HG02623 (cell line): ENCODE measurements around the gene RDH13.
"Not testable (repeated sequence)": the region's sequence is repeated elsewhere in the genome, so short reads cannot be mapped to it uniquely, and the experiment has no call there.

Source experiments
- ATAC-seq: cut with Tn5 transposase; IDR thresholded peaks from one replicate; pipeline ENCODE4 v1.9.1; 2021; ENCODE audit warnings: moderate library complexity; ENCODE audit not compliant: unreplicated experiment

The RDH13 gene

DNA sequence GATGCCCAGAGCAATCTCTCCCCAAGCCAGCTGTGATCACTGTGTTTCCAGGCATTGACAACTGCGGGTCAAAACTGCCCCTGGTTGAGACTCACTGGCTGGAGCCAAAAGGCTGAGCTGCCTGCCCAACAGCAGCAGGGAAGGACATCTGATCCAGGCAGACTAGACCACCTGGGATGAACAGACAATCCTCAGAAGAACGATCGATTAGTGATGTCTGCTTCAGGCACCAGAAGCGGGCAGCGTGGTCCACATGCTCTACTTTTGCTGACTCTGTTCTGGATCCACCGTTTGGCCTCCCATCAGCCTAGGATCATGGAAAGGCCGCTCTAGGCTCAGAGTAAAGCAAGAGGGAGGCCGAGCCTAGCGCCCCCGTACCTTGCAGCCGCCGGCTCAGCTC, 15.0 kb downstream of the RDH13 start:
- no peak for ATAC-seq

DNA sequence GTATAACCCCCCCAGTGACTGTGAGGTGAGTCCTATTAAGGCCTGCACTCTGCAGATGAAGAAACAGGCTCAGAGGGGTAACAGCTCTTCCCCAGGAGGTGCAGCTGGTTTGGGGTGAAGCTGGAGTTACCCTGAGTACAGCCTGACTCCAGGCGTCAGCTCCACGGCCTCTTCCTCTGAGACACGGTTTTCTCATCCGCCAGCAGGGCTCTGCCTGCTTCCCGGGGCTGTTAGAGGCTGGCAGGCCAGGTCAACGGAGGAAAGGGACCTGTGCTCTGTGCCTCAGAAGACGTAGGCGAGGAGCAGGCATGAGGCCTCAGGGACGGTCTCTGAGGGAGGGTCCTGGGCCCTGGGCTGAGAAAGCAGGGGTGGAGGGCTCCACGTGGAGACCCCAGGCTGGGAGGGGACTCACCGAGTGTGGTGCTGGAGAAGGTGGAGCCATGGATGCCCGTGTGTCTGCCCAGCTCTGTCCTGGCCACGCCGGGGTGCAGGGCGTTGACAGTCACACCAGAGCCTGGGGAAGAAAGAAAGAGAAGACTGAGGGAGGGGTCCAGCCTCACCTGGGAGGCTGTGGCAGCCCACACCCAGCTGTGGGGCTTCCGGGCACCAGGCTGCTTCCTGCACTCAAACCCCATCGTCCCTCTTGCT, 15.8 kb downstream of the RDH13 start:
- ATAC-seq, result no peak

DNA sequence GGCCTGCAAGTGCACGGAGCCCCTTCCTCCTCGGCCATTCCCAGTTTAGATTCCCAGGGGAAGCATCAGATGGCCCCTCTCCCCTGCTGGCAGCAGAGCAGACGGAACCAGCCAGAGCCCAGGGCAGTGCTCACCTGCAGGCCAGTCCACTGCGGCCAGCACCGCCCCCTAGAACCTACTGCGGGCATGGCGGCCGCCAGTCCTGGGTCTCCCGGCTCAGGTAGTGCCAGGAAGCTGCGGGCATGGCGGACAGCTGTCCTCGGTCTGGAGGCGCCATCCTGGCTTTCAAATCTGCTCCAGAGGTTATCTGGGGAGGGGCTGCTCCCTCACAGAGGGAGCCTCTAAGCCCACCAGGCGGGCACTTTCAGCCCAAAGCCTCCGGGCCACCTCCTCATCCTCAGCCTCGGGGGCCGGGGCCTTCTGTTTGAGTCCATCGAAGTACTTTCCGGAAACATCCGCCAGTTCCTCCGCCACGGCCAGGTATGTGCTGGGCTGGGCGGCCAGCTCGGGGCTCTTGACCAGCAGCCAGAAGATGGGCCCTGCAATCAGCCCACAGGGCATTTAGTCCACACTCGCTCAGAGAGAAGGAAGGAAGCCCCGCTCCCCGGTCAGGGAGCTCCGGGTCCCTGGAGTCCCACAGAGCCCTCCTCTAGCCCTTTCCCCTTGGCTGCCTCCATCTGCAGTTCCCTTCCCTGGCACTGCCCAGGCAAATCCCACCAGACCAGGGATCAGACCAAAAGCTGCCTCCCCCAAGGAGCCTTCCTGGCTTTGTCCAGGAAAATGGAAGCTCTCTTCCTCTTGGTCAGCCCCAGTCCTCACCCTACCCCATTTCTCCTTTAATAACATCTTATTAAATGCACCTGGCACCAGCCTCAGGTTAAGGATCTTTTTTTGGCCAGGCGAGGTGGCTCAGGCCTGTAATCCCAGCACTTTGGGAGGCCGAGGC, 17.9 kb downstream of the RDH13 start:
- ATAC-seq, result no peak

DNA sequence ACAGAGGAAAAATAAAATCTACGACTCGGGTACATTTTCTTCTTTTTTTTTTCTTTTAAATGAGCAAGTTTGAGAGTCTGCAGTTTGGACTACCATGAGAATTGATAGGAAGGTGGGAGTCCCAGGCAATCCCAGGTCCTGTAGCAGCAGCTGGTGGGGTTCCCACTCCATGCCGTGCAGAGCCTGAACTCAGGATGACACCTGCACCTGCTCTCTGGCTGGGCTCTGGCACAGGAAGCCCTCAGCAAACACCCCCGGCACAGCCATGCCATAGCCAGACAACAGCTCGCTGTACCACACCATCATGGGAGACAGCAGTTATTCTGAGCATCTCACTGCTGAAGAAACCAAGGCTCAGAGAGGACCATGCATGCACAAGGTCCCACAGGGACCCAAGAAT, 18.7 kb downstream of the RDH13 start:
- no peak for ATAC-seq

DNA sequence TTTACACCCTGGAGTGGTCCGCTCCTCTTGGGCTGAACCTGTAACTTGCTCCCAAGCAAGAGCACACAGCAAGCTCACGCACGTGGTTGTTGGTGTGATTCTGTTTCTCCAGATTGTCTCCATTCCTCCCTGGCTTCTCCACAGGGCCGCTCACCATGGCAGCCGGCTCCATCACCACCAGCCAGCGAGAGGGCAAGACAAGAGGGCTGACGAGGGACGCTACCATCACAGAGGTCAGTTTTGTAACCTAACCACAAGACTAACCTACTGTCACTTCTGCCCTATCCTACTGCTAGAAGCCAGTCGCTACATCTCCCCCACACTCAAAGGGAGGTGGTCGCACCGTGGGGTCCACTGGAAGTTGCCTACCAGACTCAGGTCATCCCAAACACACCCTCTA, 20.3 kb downstream of the RDH13 start:
- ATAC-seq, result no peak

DNA sequence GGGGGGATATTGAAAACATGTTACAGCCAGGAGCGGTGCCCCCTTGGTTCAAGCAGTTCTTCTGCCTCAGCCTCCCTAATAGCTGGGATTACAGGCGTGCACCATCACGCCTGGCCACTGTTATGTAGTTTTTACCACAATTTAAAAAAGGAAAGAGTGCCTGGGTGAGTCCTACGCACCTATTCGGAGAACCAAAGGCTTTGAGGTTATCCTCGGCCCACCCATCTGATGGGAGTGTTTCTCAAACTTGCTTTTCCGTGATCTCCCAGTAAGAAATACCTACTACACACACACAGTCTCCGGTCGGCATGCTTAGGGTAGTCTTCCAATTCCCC, 20.6 kb downstream of the RDH13 start:
- no peak for ATAC-seq

DNA sequence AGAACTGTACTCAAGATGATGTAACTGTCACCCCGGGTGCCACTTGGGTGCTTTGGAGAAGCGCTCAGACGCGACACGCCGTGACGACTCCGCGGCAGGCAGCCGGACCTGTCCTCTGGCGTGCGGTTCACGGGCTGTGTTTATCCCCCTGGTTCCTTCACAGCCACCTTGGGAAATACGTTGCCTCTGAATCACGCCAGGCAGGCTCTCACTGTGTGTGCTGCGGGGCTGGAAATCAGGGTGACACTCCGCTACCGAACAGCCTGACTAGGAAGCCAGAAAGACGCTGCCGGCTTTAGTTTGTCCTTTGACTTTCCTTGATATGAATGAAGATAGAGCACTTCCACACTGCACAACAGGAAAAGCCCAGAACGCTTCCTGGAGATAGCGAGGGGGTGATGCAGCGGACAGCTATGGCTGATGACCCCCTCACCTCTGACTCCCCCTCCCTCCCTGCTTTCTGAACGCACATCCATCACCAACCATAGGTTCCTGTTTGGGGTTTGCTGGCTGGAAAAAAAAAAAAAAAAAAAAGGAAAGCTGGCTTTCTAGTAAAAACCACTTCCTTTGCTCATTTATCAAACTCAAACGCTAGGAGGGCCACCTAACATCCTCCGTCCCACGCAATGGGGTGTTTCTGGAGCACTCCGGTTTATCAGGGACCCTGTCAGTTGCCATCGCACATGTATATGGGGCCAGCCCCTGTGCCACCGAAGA, 21.2 kb downstream of the RDH13 start:
- ATAC-seq, result no peak

DNA sequence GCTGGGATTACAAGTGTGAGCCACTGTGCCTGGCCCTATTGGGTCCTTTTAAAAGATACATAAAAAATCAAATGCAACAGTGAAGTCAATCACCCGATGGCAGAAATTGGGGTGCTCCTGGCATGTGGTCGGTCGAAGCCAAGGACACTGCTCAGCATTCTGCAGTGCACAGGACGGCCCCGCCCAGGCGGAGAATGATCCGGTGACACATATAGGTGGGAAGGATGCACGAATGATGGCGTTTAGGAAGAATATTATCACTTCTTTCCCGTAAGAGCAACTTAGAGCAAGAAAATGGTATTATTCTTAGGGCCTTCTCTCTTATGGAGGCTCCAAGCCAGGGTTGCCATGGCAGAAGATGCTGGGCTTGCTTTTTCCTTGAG, 21.7 kb downstream of the RDH13 start:
- no peak for ATAC-seq

DNA sequence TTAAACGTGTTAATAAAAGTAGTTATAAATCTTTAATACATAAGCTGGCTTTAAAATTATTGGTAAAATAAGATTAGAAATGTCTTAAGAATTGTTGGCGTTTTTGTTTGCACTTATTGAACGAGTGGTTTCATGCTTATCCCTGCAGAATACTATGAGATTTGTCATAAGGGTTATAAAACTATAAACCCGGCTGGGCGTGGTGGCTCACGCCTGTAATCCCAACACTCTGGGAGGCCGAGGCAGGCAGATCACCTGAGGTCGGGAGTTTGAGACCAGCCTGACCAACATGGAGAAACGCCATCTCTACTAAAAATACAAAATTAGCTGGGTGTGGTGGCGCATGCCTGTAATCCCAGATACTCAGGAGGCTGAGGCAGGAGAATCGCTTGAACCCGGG, 22.3 kb downstream of the RDH13 start:
- ATAC-seq, result not testable (repeated sequence)

DNA sequence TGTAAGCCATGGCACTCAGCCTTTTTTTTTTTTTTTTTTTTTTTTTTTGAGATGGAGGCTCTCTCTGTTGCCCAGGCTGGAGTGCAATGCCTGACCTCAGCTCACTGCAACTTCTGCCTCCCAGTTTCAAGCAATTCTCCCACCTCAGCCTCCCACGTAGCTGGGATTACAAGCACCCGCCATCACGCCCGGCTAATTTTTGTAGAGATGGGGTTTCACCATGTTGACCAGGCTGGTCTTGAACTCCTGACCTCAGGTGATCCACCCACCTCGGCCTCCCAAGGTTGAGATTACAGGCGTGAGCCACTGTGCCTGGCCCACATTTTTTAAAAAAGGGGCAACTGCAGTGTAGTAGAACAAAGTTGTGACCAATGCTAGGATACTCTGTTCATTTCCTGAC, 25.3 kb downstream of the RDH13 start:
- ATAC-seq, result not testable (repeated sequence)

DNA sequence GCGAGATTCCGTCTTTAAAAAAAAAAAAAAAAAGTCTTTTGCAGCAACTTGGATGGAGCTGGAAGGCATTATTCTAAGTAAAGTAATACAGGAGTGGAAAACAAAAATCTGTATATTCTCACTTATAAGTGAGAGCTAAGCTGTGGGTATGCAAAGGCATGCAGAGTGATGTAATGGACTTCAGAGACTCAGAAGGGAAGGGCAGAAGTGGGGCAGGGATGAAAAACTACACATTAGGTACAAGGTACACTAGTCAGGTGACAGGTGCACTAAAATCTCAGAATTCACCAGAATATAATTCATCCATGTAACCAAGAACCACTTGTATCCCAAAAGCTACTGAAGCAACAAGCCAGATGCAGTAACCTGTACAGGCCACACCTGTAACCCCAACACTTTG, 26.9 kb downstream of the RDH13 start:
- ATAC-seq, result no peak

DNA sequence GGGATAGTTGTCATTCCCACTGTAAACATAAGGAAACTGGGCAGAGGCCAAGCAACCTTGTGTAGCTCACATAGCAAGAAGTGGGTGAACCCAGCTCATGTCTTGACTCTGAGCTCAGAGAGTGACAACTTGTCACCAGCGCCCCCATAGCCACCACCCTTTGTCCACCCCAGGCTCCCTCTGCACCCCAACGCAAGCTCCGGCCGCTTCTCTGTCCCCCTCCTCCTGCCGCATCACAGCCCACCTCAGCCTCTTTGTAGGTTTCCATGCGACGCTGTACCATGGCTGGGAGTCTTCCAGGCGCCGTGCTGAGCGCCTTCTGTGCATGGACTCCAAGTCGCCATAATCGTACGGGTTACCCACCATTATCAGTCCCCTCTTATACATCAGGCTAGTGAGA, 28.2 kb downstream of the RDH13 start:
- no peak for ATAC-seq

DNA sequence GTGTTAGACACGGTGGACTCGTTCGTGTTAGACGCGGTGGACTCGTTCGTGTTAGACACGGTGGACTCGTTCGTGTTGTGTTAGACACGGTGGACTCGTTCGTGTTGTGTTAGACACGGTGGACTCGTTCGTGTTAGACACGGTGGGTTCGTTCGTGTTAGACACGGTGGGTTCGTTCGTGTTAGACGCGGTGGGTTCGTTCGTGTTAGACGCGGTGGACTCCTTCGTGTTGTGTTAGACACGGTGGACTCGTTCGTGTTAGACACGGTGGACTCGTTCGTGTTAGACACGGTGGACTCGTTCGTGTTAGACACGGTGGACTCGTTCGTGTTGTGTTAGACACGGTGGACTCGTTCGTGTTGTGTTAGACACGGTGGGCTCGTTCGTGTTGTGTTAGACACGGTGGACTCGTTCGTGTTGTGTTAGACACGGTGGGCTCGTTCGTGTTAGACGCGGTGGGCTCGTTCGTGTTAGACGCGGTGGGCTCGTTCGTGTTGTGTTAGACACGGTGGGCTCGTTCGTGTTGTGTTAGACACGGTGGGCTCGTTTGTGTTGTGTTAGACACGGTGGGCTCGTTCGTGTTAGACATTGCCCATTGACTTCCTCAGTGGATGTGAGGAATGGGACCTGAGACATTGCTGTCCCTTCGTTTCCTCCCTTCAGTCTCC, 29.8 kb downstream of the RDH13 start:
- ATAC-seq, result not testable (repeated sequence)

DNA sequence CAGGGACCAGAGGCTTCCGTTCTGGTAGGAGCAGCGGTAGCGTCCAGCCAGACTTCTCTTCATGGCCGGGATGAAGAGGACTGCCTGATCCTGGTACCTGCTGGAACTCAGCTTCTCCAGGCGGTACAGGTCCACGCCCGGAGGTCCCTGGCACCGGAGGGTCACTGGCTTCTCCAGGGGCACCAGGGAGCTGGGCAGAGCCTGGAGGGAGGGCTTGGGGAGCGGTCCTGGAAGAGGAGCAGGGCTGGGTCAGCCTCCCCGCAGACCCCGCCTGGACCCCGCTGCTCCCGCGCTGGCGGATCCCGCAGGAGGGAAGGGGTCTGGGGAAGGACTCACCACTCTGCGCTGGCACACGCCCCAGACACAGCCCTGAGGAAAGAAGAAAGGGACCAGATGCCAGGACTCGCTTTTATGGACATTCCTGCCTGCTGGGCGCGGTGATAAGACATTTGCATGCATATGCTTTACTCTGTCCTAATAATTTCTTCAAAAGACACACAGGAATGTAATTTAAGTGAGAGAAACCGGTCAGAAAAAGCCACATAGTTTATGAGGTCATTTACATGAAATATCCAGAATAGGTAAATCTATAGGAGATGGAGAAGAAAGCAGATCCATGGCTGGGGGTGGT, 30.7 kb downstream of the RDH13 start:
- ATAC-seq, result no peak

DNA sequence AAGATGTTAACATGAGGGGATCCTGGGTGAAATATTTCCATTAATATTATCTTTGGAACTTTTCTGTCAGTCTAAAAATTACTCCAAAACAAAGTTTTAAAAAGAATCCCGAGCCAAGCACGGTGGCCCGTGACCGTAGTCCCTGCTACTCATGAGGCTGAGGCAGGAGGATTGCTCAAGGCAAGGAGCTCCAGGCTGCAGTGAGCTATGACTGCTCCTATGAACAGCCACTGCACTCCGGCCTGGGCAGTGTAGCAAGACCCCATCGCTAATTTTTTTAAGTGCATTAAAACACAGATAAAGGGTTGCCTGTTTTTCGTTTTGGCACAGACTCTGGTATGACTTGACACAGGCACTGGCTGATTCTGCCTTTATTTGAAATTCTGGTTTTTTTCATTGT, 31.8 kb downstream of the RDH13 start:
- ATAC-seq, result no peak

DNA sequence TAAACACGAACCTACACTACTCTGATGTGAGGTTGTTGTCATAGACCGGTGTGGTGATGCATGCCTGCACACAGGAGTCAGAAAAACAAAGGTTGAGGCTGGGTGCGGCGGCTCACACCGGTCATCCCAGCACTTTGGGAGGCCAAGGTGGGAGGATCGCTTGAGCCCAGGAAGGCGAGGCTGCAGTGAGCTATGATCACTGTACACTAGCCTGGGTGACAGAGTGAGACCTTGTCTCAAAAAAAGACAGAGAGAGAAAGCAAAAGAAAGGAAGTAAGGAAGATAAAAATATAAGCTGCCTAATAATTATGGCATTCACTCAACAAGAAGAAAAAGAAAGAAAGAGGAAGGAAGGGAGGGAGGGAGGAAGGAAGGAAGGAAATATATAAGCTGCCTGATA, 34.2 kb downstream of the RDH13 start:
- no peak for ATAC-seq

DNA sequence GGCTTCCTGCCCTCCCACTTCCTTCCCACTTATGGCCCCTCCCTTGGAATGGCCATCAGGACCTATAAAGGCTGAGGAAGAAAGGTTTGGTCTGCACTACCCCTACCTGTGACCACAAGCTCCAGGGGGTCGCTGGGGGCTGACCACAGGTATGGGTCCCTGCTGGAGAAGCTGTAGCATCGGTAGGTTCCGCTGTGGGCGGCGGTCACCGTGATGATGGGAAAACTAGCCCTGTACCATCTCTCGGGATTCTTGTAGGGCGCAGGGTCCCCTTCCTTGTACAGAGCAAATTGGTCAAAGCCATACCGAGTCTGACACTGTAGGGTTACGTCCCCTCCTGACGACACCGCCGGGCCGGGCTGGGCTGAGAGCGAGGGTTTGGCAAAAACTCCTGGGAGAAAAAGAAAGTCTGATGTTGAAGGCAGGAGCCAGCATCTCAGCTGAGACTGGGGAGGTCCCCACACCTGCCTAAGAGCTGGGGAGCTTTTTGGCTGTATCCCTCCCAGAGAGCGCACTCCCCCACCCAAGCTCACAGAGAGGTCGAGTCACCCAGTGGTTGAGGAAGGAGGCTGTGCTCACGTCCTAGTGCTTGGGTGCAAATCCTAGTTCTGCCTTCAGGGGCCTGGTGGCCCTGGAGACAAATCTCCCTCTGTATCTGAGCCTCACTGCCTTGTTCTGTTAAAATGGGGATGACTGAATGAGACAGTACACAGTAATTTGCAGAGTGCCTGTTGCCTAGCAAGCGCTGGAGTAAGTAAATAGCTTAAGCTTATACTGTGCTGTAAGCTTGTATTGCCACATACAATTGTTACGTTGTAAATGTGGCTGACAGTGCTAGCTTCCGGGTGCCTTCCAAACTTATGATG, 35.2 kb downstream of the RDH13 start:
- ATAC-seq, result no peak

DNA sequence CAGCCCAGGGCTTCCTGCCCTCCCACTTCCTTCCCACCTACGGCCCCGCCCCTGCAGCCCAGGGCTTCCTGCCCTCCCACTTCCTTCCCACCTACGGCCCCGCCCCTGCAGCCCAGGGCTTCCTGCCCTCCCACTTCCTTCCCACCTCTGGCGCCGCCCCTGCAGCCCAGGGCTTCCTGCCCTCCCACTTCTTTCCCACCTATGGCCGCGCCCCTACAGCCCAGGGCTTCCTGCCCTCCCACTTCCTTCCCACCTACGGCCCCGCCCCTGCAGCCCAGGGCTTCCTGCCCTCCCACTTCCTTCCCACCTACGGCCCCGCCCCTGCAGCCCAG, 35.8 kb downstream of the RDH13 start:
- not testable (repeated sequence) for ATAC-seq

DNA sequence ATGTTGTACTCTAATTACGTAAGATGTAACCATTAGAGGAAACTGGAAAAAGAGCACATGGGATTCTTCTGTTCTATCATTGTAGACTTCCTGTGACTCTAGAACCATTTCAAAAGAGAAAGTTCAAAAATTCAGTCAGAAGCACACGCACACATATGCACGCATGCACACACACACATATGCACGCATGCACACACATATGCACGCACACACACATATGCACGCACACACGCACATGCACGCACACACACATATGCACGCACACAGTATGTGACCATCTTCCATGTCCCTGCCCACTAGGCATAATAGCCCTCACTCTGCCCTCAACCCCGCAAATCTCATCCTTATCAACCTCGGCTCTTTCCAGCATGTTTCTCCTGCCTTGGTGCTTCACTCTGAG, 38.8 kb downstream of the RDH13 start:
- no peak for ATAC-seq

DNA sequence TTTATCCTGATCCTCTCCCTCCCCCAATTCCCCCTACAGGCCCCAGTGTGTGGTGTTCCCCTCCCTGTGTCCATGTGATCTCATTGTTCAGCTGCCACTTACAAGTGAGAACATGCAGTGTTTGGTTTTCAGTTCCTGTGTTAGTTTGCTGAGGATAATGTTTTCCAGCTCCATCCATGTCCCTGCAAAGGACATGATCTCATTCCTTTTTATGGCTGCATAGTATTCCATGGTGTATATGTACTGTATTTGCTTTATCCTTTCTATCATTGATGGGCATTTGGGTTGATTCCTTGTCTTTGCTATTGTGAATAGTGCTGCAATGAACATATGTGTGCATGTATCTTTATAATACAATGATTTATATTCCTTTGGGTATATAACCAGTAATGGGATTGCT, 42.6 kb downstream of the RDH13 start:
- ATAC-seq, result not testable (repeated sequence)
